ENCODE measurements around the gene TPCN2. TPM values are rescaled to one million over a fixed set of nuclear protein-coding genes. Genes with fewer than 3 reads are reported as not detected.

The TPCN2 gene
- total RNA-seq, 1 experiment from 2014 or later: 20.6 TPM

DNA sequence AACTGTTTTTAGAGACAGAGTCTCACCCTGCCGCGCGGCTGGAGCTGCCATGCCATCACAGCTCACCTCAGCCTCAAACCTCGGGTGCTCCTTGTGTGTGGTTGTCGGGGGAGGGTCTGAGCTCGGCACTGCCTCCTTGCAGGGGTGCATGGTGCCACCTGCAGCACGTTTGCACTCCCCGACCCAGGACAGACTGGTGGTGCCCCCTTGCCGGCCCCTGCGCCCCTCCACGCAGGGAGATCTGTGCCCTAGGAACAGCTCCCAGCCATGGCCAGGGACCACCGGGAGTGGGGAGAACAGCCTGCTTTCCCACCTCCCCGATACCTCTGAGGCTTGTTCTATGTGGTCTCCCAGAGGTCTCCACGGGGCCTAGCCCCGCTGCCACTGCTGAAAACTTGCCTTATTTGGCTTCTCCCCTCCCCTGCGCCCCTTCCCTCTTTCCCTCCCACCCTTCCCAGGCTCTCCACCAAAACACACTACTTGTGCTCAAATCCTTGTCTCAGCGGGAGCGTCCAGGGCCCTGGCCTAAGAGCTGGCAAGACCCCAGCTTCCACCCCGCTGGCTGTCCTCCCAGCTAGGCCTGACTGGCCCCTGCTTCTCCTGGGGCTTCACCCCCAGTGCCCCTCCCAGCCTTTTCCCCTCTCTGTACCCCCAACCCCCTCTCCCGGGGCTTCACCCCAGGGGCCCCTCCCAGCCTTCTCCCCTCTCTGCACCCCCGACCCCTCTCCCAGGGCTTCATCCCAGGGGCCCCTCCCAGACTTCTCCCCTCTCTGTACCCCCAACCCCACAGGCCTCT lies 13.4 kb upstream of the TPCN2 start:
- ChIA-PET CTCF (interaction anchor here (1.0 kb wide), 1 partner anchor 9 kb away, joined by 3 read pairs; no protein-coding TSS in a partner anchor), POLR2A (interaction anchor here (0.6 kb wide), 2 partner anchors 13 to 241 kb away, joined by 3 to 4 read pairs; no protein-coding TSS in a partner anchor)
- Histone ChIP-seq H3K27ac (ENCODE audit: low read length) (no peak overlapping the region), H3K9me3 (ENCODE audit: control insufficient read depth, insufficient read depth, low read depth, low read length) (no peaks in the 10 kb centered on the region), H3K27me3 (ENCODE audit: control insufficient read depth, insufficient read depth, low read length) (peaks cover 2% of the 10 kb centered on the region; the same call in 1 of the 2 replicates), H3K36me3 (ENCODE audit: control insufficient read depth, insufficient read depth, low read length) (no peaks in the 10 kb centered on the region), H3K4me3 (ENCODE audit: low read depth in 2 of 2, low read length in 2 of 2) (no peak overlapping the region), H3K4me1 (ENCODE audit: control insufficient read depth, insufficient read depth, low read length) (no peaks in the 10 kb centered on the region)
- in situ Hi-C loops (cut with HindIII; ENCODE audit: low pct_unique_long_range_greater_than_20kb, low sequenced_read_pairs): no loop called here
- DNase-seq (ENCODE audit: low read depth, low spot score) (no peak), ATAC-seq (no peak)
- no peak for TF ChIP-seq TCF7L2 (IDR thresholded peaks at IDR 0.05; ENCODE audit: low read depth, low read length)
- TF ChIP-seq CTCF (IDR thresholded peaks at IDR 0.05): no peak
- TF ChIP-seq SIN3A (IDR thresholded peaks at IDR 0.05; ENCODE audit: borderline replicate concordance, insufficient read depth, low read depth, low read length): no peak
- TF ChIP-seq POLR2AphosphoS5 (IDR thresholded peaks at IDR 0.05; ENCODE audit: low read depth, low read length): no peak
- TF ChIP-seq, protein P1, sequence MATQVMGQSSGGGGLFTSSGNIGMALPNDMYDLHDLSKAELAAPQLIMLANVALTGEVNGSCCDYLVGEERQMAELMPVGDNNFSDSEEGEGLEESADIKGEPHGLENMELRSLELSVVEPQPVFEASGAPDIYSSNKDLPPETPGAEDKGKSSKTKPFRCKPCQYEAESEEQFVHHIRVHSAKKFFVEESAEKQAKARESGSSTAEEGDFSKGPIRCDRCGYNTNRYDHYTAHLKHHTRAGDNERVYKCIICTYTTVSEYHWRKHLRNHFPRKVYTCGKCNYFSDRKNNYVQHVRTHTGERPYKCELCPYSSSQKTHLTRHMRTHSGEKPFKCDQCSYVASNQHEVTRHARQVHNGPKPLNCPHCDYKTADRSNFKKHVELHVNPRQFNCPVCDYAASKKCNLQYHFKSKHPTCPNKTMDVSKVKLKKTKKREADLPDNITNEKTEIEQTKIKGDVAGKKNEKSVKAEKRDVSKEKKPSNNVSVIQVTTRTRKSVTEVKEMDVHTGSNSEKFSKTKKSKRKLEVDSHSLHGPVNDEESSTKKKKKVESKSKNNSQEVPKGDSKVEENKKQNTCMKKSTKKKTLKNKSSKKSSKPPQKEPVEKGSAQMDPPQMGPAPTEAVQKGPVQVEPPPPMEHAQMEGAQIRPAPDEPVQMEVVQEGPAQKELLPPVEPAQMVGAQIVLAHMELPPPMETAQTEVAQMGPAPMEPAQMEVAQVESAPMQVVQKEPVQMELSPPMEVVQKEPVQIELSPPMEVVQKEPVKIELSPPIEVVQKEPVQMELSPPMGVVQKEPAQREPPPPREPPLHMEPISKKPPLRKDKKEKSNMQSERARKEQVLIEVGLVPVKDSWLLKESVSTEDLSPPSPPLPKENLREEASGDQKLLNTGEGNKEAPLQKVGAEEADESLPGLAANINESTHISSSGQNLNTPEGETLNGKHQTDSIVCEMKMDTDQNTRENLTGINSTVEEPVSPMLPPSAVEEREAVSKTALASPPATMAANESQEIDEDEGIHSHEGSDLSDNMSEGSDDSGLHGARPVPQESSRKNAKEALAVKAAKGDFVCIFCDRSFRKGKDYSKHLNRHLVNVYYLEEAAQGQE (IDR thresholded peaks at IDR 0.05; ENCODE audit: insufficient read depth in 1 of 2, low read depth in 2 of 2, low read length in 1 of 2): no peak
- BruUV-seq (replicated peaks): no TSS peak
- intact Hi-C loops (cut with micrococcal nuclease; ENCODE audit: unreplicated experiment): no loop called here

- Histone ChIP-seq H3K27me3 (ENCODE audit: control insufficient read depth, insufficient read depth, low read length) (peaks cover 2% of the 10 kb centered on the region; the same call in 1 of the 2 replicates), H3K9me3 (ENCODE audit: control insufficient read depth, insufficient read depth, low read depth, low read length) (no peaks in the 10 kb centered on the region), H3K4me1 (ENCODE audit: control insufficient read depth, insufficient read depth, low read length) (no peaks in the 10 kb centered on the region), H3K4me3 (ENCODE audit: low read depth in 2 of 2, low read length in 2 of 2) (no peak overlapping the region), H3K27ac (ENCODE audit: low read length) (no peak overlapping the region), H3K36me3 (ENCODE audit: control insufficient read depth, insufficient read depth, low read length) (no peaks in the 10 kb centered on the region)
- CTCF ChIA-PET: no interaction called here
- POLR2A ChIA-PET: interaction anchor here (0.6 kb wide), 2 partner anchors 14 to 240 kb away, joined by 3 to 4 read pairs; no protein-coding TSS in a partner anchor
- ATAC-seq (no peak), DNase-seq (ENCODE audit: low read depth, low spot score) (no peak)
- no peak for TF ChIP-seq SIN3A (IDR thresholded peaks at IDR 0.05; ENCODE audit: borderline replicate concordance, insufficient read depth, low read depth, low read length)
- TF ChIP-seq TCF7L2 (IDR thresholded peaks at IDR 0.05; ENCODE audit: low read depth, low read length): no peak
- BruUV-seq (replicated peaks): no TSS peak
- in situ Hi-C loops (cut with HindIII; ENCODE audit: low pct_unique_long_range_greater_than_20kb, low sequenced_read_pairs): no loop called here
- intact Hi-C loops (cut with micrococcal nuclease; ENCODE audit: unreplicated experiment): no loop called here
Observed at GRCh38 chr11:69035946-69036340, 12.8 kb upstream of the TPCN2 start.

- Histone ChIP-seq H3K36me3 (ENCODE audit: control insufficient read depth, insufficient read depth, low read length) (no peaks in the 10 kb centered on the region), H3K27ac (ENCODE audit: low read length) (no peak overlapping the region), H3K4me3 (ENCODE audit: low read depth in 2 of 2, low read length in 2 of 2) (no peak overlapping the region), H3K9me3 (ENCODE audit: control insufficient read depth, insufficient read depth, low read depth, low read length) (no peaks in the 10 kb centered on the region), H3K27me3 (ENCODE audit: control insufficient read depth, insufficient read depth, low read length) (no peaks in the 10 kb centered on the region), H3K4me1 (ENCODE audit: control insufficient read depth, insufficient read depth, low read length) (no peaks in the 10 kb centered on the region)
- in situ Hi-C loops (cut with HindIII; ENCODE audit: low pct_unique_long_range_greater_than_20kb, low sequenced_read_pairs): no loop called here
- POLR2A ChIA-PET: no interaction called here
- CTCF ChIA-PET: no interaction called here
- BruUV-seq (replicated peaks): no TSS peak
- DNase-seq (ENCODE audit: low read depth, low spot score) (no peak), ATAC-seq (no peak)
- TF ChIP-seq CTCF (IDR thresholded peaks at IDR 0.05) (no peak), POLR2AphosphoS5 (IDR thresholded peaks at IDR 0.05; ENCODE audit: low read depth, low read length) (no peak), SIN3A (IDR thresholded peaks at IDR 0.05; ENCODE audit: borderline replicate concordance, insufficient read depth, low read depth, low read length) (no peak), TCF7L2 (IDR thresholded peaks at IDR 0.05; ENCODE audit: low read depth, low read length) (no peak)
- TF ChIP-seq, protein P1 (IDR thresholded peaks at IDR 0.05; ENCODE audit: insufficient read depth in 1 of 2, low read depth in 2 of 2, low read length in 1 of 2): no peak
- intact Hi-C loops (cut with micrococcal nuclease; ENCODE audit: unreplicated experiment): no loop called here
Observed at GRCh38 chr11:69037074-69037473, 11.7 kb upstream of the TPCN2 start.
